HepG2 (cell line): ENCODE data around the gene KCNB1. TPM values are rescaled to one million over a fixed set of nuclear protein-coding genes. Genes with fewer than 3 reads are reported as not detected.
A peak's percentile ranks its signal among the peaks of the same experiment; 100 is the strongest.

ENCODE experiments used
- ATAC-seq: fragments of 200-7000 bp; cut with Tn5 transposase; 3 replicates; pipeline ENCODE4 v1.9.1; 2020; ENCODE audit warnings: mild to moderate bottlenecking, moderate library complexity
- BruUV-seq: library from RNA; stranded (reverse); fragments of 400-500 nt; replicated peaks from 2 replicates; lab custom pipeline; 2021; lab: Mats Ljungman, UMichigan
- CTCF ChIA-PET: fragments of 300-600 bp; formaldehyde crosslinking; extraction: SDS; loops from one replicate; lab custom pipeline; 2021; ENCODE audit warnings: low total read pairs, inconsistent platforms, low intra/inter-chr PET ratio; lab: Yijun Ruan, JAX
- POLR2A ChIA-PET: fragments of 350-600 bp; sonication (Branson Sonifier 250); formaldehyde crosslinking; loops from one replicate; lab custom pipeline; 2020; ENCODE audit warnings: antibody characterized with exemption, inconsistent platforms; lab: Yijun Ruan, JAX
- DNase-seq: peaks from one replicate; pipeline ENCODE4 v3.0.0-alpha.2; 2015; ENCODE audit warnings: low spot score
- FAIRE-seq: peaks from 3 replicates; lab custom pipeline; 2011; peaks lifted over from hg19 to GRCh38; lab: Jason Lieb, UNC
- H2AFZ ChIP-seq: one replicate; pipeline ENCODE4 v1.6.1; 2011; ENCODE audit warnings: low read length, inconsistent platforms
- H3K27ac ChIP-seq: fragments of 300-600 bp; 3 replicates; pipeline ENCODE4 v1.8.0; 2011; ENCODE audit warnings: mixed run types, mild to moderate bottlenecking, mixed read lengths, low read length, inconsistent platforms; ENCODE audit not compliant: insufficient read depth; ENCODE audit errors: extremely low read length
- H3K27me3 ChIP-seq, 2 experiments: fragments of 200-600 bp in 1 of 2; 2 replicates in 1 of 2; 3 replicates in 1 of 2; pipeline versions ENCODE4 v1.6.0 to v1.8.0; 2011; ENCODE audit warnings: low read length in 2 of 2, mild to moderate bottlenecking in 2 of 2, moderate library complexity in 2 of 2, inconsistent platforms in 1 of 2; ENCODE audit not compliant: insufficient read depth in 2 of 2, control insufficient read depth in 1 of 2
- H3K36me3 ChIP-seq, 2 experiments: fragments of 200-600 bp in 1 of 2; replicated peaks in 1 of 2; 2 replicates in 1 of 2; 3 replicates in 1 of 2; pipeline versions ENCODE4 v1.5.1 to v1.8.0; 2011; ENCODE audit warnings: low read length in 2 of 2, inconsistent platforms in 1 of 2; ENCODE audit not compliant: insufficient read depth in 2 of 2, control insufficient read depth in 1 of 2
- H3K4me1 ChIP-seq: 2 replicates; pipeline ENCODE4 v1.5.1; 2012; ENCODE audit warnings: low read length, inconsistent platforms; ENCODE audit not compliant: insufficient read depth
- H3K4me2 ChIP-seq: 2 replicates; pipeline ENCODE4 v1.6.0; 2011; ENCODE audit warnings: low read depth, low read length, inconsistent platforms
- H3K4me3 ChIP-seq, 3 experiments: fragments of 200-600 bp in 1 of 3; sonication (generic), shearing (Covaris generic) in 1 of 3; replicated peaks in 1 of 3; 2 replicates each; pipeline ENCODE4 v1.5.1; 2011 to 2016; ENCODE audit warnings: low read length in 3 of 3, inconsistent platforms in 2 of 3, low read depth in 2 of 3, mild to moderate bottlenecking in 2 of 3, control low read depth in 1 of 3, mixed read lengths in 1 of 3; ENCODE audit not compliant: insufficient read depth in 1 of 3
- H3K79me2 ChIP-seq: one replicate; pipeline ENCODE4 v1.6.1; 2011; ENCODE audit warnings: low read length, inconsistent platforms; ENCODE audit not compliant: insufficient read depth
- H3K9ac ChIP-seq: 2 replicates; pipeline ENCODE4 v1.6.0; 2011; ENCODE audit warnings: mild to moderate bottlenecking, low read depth, low read length, inconsistent platforms; ENCODE audit not compliant: insufficient read depth
- H3K9me3 ChIP-seq: 2 replicates; pipeline ENCODE4 v1.5.1; 2012; ENCODE audit warnings: mild to moderate bottlenecking, low read length
- H4K20me1 ChIP-seq: 2 replicates; pipeline ENCODE4 v1.6.0; 2011; ENCODE audit warnings: inconsistent platforms, mild to moderate bottlenecking, low read length, moderate library complexity; ENCODE audit not compliant: insufficient read depth
- ETS1 ChIP-seq: sonication (generic); formaldehyde crosslinking; IDR thresholded peaks from 2 replicates; pipeline ENCODE4 v1.4.0; 2020; ENCODE audit warnings: missing genetic modification reagents
- PRDM15 ChIP-seq: sonication (generic); formaldehyde crosslinking; IDR thresholded peaks from 2 replicates; pipeline ENCODE4 v1.4.0; 2020; ENCODE audit warnings: missing genetic modification reagents
- WGBS: methylation state at CpG from one replicate; pipeline ENCODE4 v1.1.6; 2017; ENCODE audit warnings: low lambda C conversion rate; 5-methylcytosine and 5-hydroxymethylcytosine counted together
- in situ Hi-C: cut with HindIII; loops from 2 replicates; pipeline ENCODE4 v1.10.0; 2017; ENCODE audit warnings: low pct_unique_long_range_greater_than_20kb; ENCODE audit not compliant: extremely low pct_ligation_motif_present
- intact Hi-C: fragments of 100-400 bp; cut with micrococcal nuclease; formaldehyde crosslinking; loops from one replicate; pipeline ENCODE4 v1.10.0; 2022; ENCODE audit not compliant: unreplicated experiment
- polyA plus RNA-seq, 8 experiments: library from polyadenylated mRNA; depleted of rRNA in 3 of 8; stranded (reverse) in 7 of 8; unstranded in 1 of 8; fragments of >200 nt; fragmentation: Illumina TruSeq in 4 of 8; extraction: Trizol in 4 of 8; gene quantifications; 2 replicates each; pipeline versions ENCODE4 v1.2.1 to v1.2.3, GENCODE V29; 2011 to 2016; ENCODE audit warnings: low read depth in 4 of 8, missing spikeins in 1 of 8, mixed read lengths in 1 of 8; ENCODE audit not compliant: insufficient read depth in 1 of 8
- total RNA-seq, 5 experiments: library from RNA; depleted of rRNA; stranded (reverse); fragments of >200 nt; fragmentation: Illumina TruSeq; extraction: Trizol; gene quantifications; 2 replicates each; pipeline ENCODE4 v1.2.3, GENCODE V29; 2016; ENCODE audit warnings: low read depth in 1 of 5

Gene KCNB1
- total and polyA plus RNA-seq, 2 of the 13 experiments (the other 11 are each of a cell fraction or from before 2014, with no cell fraction given): 0.02 TPM; not detected in 1

GRCh38 chr20:49400904-49401303 lies 81.6 kb downstream of the KCNB1 start:
- BruUV-seq: no TSS peak

More at GRCh38 chr20:49400904-49401303, 81.6 kb downstream of the KCNB1 start:
- ChIA-PET POLR2A (no interaction called here), CTCF (no interaction called here)
- intact Hi-C loops: no loop called here
- Histone ChIP-seq H3K9ac (no peak overlapping the region), H2AFZ (no peak overlapping the region), H3K27ac (no peak overlapping the region), H3K79me2 (no peaks in the 10 kb centered on the region), H3K27me3 (peaks cover 1 to 8% of the 10 kb centered on the region in 2 experiments; a peak in 3 of 5 replicates), H3K4me3 (no peak overlapping the region), H3K4me2 (no peak overlapping the region), H4K20me1 (no peaks in the 10 kb centered on the region), H3K36me3 (no peaks in the 10 kb centered on the region)
- 16% methylated on average over 3 of the region's 3 CpGs for WGBS
- no peak for FAIRE-seq
- no peak for ATAC-seq
- TF ChIP-seq PRDM15 (CRISPR knock-in tag): peak; percentile 85
- no peak for TF ChIP-seq ETS1 (CRISPR knock-in tag)
- TF ChIP-seq, all 625 proteins: peak for 1
- in situ Hi-C loops: no loop called here
- no peak for DNase-seq
- no peaks in the 10 kb centered on the region for H3K9me3 ChIP-seq
- H3K4me1 ChIP-seq: no peaks in the 10 kb centered on the region
